ENCODE measurements around the gene ZNF385A. TPM values are rescaled to one million over a fixed set of nuclear protein-coding genes. Genes with fewer than 3 reads are reported as not detected.

The ZNF385A gene
- total and polyA plus RNA-seq, 9 of the 15 experiments (the other 6 are each of a cell fraction or from before 2014, with no cell fraction given), result 1.0 to 111 (median 7.7) TPM

- TF ChIP-seq RBFOX2 (IDR thresholded peaks at IDR 0.05; ENCODE audit: low read depth, low read length) (peak; percentile 44; the same call in 1 of the 2 replicates), EGR1 (conservative IDR thresholded peaks at IDR 0.05) (peak; percentile 75), ZNF395 (CRISPR knock-in tag; IDR thresholded peaks at IDR 0.05) (peak; percentile 57; the same call in 1 of the 2 replicates), GATA2 (CRISPR knock-in tag; IDR thresholded peaks at IDR 0.05) (no peak), ZEB2 (IDR thresholded peaks at IDR 0.05) (peak; percentile 42; the same call in 1 of the 2 replicates), ZBTB7A (IDR thresholded peaks at IDR 0.05; ENCODE audit: borderline replicate concordance, control insufficient read depth, low read depth, low read length) (peak; percentile 67; the same call in 1 of the 2 replicates), E2F6 (IDR thresholded peaks at IDR 0.05; ENCODE audit: borderline replicate concordance in 1 of 2, extremely low read depth in 1 of 2, insufficient read depth in 1 of 2, insufficient read length in 1 of 2, low read depth in 1 of 2, low read length in 1 of 2, poor library complexity in 1 of 2, severe bottlenecking in 1 of 2) (peak in 1 of 2 experiments; percentile 13), CTCF (IDR thresholded peaks at IDR 0.05 in 2 of 3, conservative IDR thresholded peaks at IDR 0.05 in 1 of 3; ENCODE audit: insufficient read depth in 2 of 3, low read depth in 1 of 3, low read length in 3 of 3) (no peak), JUN (IDR thresholded peaks at IDR 0.05; ENCODE audit: borderline replicate concordance, low read depth, low read length) (0 out of 2 replicates have a peak, but pooled peaks have one; percentile 4), JUN (CRISPR knock-in tag; IDR thresholded peaks at IDR 0.05; ENCODE audit: borderline replicate concordance) (no peak), ZNF143 (CRISPR knock-in tag; IDR thresholded peaks at IDR 0.05) (no peak), TBL1XR1 (IDR thresholded peaks at IDR 0.05; ENCODE audit: low read length in 2 of 2) (0 out of 4 replicates have a peak, but pooled peaks of 1 of the 2 experiments have one; percentile 9), CBFA2T3 (IDR thresholded peaks at IDR 0.05) (peak; percentile 82), VEZF1 (CRISPR knock-in tag; IDR thresholded peaks at IDR 0.05) (peak; percentile 53), RREB1 (CRISPR knock-in tag; IDR thresholded peaks at IDR 0.05) (no peak)
Measured at GRCh38 chr12:54352022-54352531, 32.5 kb downstream of the ZNF385A start (continued).
